ENCODE data around the gene COL15A1. TPM values are rescaled to one million over a fixed set of nuclear protein-coding genes. Genes with fewer than 3 reads are reported as not detected.

The COL15A1 gene
- total and polyA plus RNA-seq, 2 of the 8 experiments (the other 6 are each of a cell fraction or from before 2014, with no cell fraction given), result 0.12 to 0.15 TPM

GRCh38 chr9:98955259-98955658 is 11.6 kb downstream of the COL15A1 start (continued):
- TF ChIP-seq TAF7 (optimal IDR thresholded peaks at IDR 0.05; ENCODE audit: borderline replicate concordance, low read depth, low read length), result no peak
- no peak for TF ChIP-seq SRF (IDR thresholded peaks at IDR 0.05; ENCODE audit: low read depth, low read length)
- no peak for TF ChIP-seq USF2 (IDR thresholded peaks at IDR 0.05; ENCODE audit: low read length)
- no peak for TF ChIP-seq BRCA1 (IDR thresholded peaks at IDR 0.05; ENCODE audit: low read depth, low read length)
- no peak for TF ChIP-seq POU5F1 (IDR thresholded peaks at IDR 0.05; ENCODE audit: low read depth, low read length)
- no peak for TF ChIP-seq POLR2AphosphoS5 (IDR thresholded peaks at IDR 0.05; ENCODE audit: low read depth, low read length)
- no peak for TF ChIP-seq TBP (IDR thresholded peaks at IDR 0.05; ENCODE audit: low read depth, low read length)
- TF ChIP-seq CREB1 (IDR thresholded peaks at IDR 0.05), result no peak

Measured in H1 (cell line).